ENCODE measurements around the gene TRIM24.

The TRIM24 gene

GRCh38 chr7:138468244-138469123 lies 8.4 kb downstream of the TRIM24 start:
- no peak for DNase-seq (ENCODE audit: low read depth)
- no peak for TF ChIP-seq CTCF (IDR thresholded peaks at IDR 0.05; ENCODE audit: low read depth, low read length)
- TF ChIP-seq MYC (IDR thresholded peaks at IDR 0.05; ENCODE audit: low read depth, low read length), result no peak
- no peak for TF ChIP-seq POLR2A (IDR thresholded peaks at IDR 0.05; ENCODE audit: extremely low read depth, insufficient read length)
- TF ChIP-seq MAX (IDR thresholded peaks at IDR 0.05; ENCODE audit: low read depth, low read length), result no peak
- H3K4me3 ChIP-seq (ENCODE audit: low read depth, low read length), result no peak overlapping the region

- TF ChIP-seq MAX (IDR thresholded peaks at IDR 0.05; ENCODE audit: low read depth, low read length), result no peak
- TF ChIP-seq POLR2A (IDR thresholded peaks at IDR 0.05; ENCODE audit: extremely low read depth, insufficient read length), result no peak
- no peak for TF ChIP-seq MYC (IDR thresholded peaks at IDR 0.05; ENCODE audit: low read depth, low read length)
- no peak for TF ChIP-seq CTCF (IDR thresholded peaks at IDR 0.05; ENCODE audit: low read depth, low read length)
- DNase-seq (ENCODE audit: low read depth), result no peak
- H3K4me3 ChIP-seq (ENCODE audit: low read depth, low read length), result no peak overlapping the region
These were observed 10.5 kb downstream of the TRIM24 start for GRCh38 chr7:138470391-138471157.

- TF ChIP-seq MYC (IDR thresholded peaks at IDR 0.05; ENCODE audit: low read depth, low read length) (no peak), POLR2A (IDR thresholded peaks at IDR 0.05; ENCODE audit: extremely low read depth, insufficient read length) (no peak), MAX (IDR thresholded peaks at IDR 0.05; ENCODE audit: low read depth, low read length) (no peak), CTCF (IDR thresholded peaks at IDR 0.05; ENCODE audit: low read depth, low read length) (no peak)
- H3K4me3 ChIP-seq (ENCODE audit: low read depth, low read length), result no peak overlapping the region
- DNase-seq (ENCODE audit: low read depth), result no peak
These were observed 12.4 kb downstream of the TRIM24 start for GRCh38 chr7:138472292-138473079.

DNA sequence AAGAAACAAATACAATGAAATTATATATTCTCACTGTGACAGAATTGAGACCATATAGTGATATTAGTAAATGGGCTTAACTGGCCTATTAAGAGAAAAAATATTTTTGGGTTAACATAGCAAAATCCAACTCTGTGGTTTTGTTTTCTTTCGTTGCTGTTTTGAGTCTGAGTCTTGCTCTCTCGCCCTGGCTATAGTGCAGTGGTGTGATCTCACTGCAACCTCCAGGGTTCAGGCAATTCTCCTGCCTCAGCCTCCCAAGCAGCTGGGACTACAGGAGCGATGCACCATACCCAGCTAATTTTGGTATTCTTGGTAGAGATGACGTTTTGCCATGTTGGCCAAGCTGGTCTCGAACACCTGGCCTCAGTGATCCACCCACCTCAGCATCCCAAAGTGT lies 15.3 kb downstream of the TRIM24 start:
- no peak overlapping the region for H3K4me3 ChIP-seq (ENCODE audit: low read depth, low read length)
- DNase-seq (ENCODE audit: low read depth), result no peak
- TF ChIP-seq POLR2A (IDR thresholded peaks at IDR 0.05; ENCODE audit: extremely low read depth, insufficient read length), result no peak
- no peak for TF ChIP-seq MYC (IDR thresholded peaks at IDR 0.05; ENCODE audit: low read depth, low read length)
- no peak for TF ChIP-seq MAX (IDR thresholded peaks at IDR 0.05; ENCODE audit: low read depth, low read length)
- TF ChIP-seq CTCF (IDR thresholded peaks at IDR 0.05; ENCODE audit: low read depth, low read length), result no peak

DNA sequence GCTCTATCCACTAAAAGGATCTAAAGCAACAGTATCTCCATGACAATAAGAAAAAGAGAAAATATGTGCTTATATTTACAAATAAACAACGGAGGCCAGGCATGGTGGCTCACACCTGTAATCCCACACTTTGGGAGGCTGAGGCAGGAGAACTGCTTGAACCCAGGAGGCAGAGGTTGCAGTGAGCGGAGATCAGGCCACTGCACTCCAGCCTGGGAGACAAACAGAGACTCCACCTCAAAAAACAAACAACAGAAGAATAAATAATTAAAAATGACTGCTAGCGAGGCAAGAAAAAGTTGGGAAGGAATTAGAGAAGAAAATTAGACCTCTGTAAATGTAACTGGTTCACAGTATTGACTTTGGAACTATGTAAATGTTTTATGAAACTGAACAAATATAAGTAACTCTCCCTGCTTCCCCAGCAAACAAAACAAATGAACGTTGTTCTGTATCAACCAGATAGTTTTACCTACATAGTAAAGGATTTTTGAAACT lies 17.1 kb downstream of the TRIM24 start:
- no peak for DNase-seq (ENCODE audit: low read depth)
- TF ChIP-seq CTCF (IDR thresholded peaks at IDR 0.05; ENCODE audit: low read depth, low read length) (no peak), MYC (IDR thresholded peaks at IDR 0.05; ENCODE audit: low read depth, low read length) (no peak), MAX (IDR thresholded peaks at IDR 0.05; ENCODE audit: low read depth, low read length) (no peak), POLR2A (IDR thresholded peaks at IDR 0.05; ENCODE audit: extremely low read depth, insufficient read length) (no peak)
- no peak overlapping the region for H3K4me3 ChIP-seq (ENCODE audit: low read depth, low read length)
